AG09309 (cell line): Measurements from ENCODE around the gene STIM1.

Experiments used
- DNase-seq: peaks from one replicate; pipeline ENCODE4 v3.0.0-alpha.2; 2010; ENCODE audit warnings: low read depth
- H3K4me3 ChIP-seq: 2 replicates; pipeline ENCODE4 v1.5.1; 2011; ENCODE audit warnings: mild to moderate bottlenecking, low read depth, low read length, moderate library complexity; ENCODE audit not compliant: control insufficient read depth
- CTCF ChIP-seq: IDR thresholded peaks from 2 replicates; pipeline ENCODE4 v1.5.1; 2011; ENCODE audit warnings: mild to moderate bottlenecking, low read depth, low read length, inconsistent platforms; ENCODE audit not compliant: insufficient read depth, control insufficient read depth; ENCODE audit errors: missing control alignments

The STIM1 gene

GRCh38 chr11:3932698-3933097 lies 77.2 kb downstream of the STIM1 start:
- no peak for DNase-seq
- no peak overlapping the region for H3K4me3 ChIP-seq
- TF ChIP-seq CTCF = no peak

- no peak overlapping the region for H3K4me3 ChIP-seq
- DNase-seq = no peak
- no peak for TF ChIP-seq CTCF
Observed at GRCh38 chr11:3933165-3933628, 77.7 kb downstream of the STIM1 start.

- H3K4me3 ChIP-seq = no peak overlapping the region
- DNase-seq = no peak
- no peak for TF ChIP-seq CTCF
Observed at GRCh38 chr11:3934658-3935057, 79.2 kb downstream of the STIM1 start.

- H3K4me3 ChIP-seq = no peak overlapping the region
- DNase-seq = no peak
- TF ChIP-seq CTCF = no peak
Observed at GRCh38 chr11:3936517-3936916, 81.1 kb downstream of the STIM1 start.

GRCh38 chr11:3939211-3939610 lies 83.7 kb downstream of the STIM1 start:
- no peak for TF ChIP-seq CTCF
- peak; percentile 73 for DNase-seq
- no peak overlapping the region for H3K4me3 ChIP-seq

- peak; percentile 62 for DNase-seq
- TF ChIP-seq CTCF = no peak
- H3K4me3 ChIP-seq = no peak overlapping the region
Observed at GRCh38 chr11:3939651-3940190, 84.3 kb downstream of the STIM1 start.
